Measurements from ENCODE around the gene DHX36.

The DHX36 gene, protein sequence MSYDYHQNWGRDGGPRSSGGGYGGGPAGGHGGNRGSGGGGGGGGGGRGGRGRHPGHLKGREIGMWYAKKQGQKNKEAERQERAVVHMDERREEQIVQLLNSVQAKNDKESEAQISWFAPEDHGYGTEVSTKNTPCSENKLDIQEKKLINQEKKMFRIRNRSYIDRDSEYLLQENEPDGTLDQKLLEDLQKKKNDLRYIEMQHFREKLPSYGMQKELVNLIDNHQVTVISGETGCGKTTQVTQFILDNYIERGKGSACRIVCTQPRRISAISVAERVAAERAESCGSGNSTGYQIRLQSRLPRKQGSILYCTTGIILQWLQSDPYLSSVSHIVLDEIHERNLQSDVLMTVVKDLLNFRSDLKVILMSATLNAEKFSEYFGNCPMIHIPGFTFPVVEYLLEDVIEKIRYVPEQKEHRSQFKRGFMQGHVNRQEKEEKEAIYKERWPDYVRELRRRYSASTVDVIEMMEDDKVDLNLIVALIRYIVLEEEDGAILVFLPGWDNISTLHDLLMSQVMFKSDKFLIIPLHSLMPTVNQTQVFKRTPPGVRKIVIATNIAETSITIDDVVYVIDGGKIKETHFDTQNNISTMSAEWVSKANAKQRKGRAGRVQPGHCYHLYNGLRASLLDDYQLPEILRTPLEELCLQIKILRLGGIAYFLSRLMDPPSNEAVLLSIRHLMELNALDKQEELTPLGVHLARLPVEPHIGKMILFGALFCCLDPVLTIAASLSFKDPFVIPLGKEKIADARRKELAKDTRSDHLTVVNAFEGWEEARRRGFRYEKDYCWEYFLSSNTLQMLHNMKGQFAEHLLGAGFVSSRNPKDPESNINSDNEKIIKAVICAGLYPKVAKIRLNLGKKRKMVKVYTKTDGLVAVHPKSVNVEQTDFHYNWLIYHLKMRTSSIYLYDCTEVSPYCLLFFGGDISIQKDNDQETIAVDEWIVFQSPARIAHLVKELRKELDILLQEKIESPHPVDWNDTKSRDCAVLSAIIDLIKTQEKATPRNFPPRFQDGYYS

DNA sequence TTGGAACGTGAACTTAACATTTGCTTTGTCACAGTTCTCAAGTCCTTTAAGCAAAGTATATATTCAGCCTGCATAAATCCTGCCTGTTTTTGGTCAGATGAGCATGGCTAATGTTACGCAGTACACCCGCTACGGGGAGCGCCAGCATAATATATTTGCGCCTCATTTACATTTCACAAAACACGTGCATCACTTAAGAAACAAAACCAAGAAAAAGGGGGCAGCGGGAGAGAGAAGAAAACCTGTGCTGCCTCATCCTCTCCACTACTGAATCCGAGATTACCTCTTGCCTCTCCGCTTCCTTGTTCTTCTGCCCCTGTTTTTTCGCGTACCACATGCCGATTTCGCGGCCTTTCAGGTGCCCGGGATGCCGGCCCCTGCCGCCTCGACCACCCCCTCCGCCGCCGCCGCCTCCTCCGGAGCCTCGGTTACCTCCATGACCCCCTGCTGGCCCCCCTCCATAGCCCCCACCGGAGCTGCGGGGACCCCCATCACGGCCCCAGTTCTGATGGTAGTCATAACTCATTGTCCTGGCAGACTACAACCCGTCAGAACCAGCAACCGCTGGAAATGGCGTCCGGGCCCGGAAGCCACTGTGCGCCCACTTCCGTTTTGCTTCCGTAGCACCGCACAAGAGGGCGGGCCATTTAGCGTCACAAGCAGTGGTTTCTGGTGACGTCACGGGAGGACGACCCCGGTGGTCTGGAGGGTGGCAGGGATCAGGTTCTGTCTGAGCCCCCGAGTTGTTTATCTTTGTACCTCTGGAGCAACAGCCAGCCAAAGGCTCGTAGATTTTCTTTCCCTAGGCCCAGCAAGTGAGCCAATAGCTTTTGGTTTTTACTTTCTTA is at the start of gene DHX36:
TSS of gene DHX36 (minus strand) at position 597 of the 848 bp plus-strand sequence. CDS start at position 526, 71 bp downstream.
- peak; percentile 83 for DNase-seq (ENCODE audit: low read depth)

DNA sequence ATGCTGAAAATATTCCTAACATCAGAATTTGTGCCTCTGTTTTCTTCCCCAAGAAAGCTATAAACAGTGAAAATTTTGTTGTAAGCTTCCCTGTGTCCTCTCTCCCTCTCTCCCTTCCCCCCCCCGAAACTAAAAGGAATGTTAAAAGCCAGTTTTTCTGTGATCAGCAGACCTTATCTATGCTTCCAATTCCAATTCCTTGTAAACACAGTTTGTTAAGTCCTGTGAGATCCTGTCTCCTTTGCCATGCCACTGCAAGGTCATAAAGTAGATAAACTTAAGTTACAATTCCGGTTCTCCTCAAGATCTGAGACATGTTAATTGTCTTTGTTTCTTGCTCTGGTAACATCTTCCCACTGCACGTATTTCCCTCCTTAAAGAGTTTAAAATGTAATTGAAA is 42.9 kb upstream of the DHX36 start:
- no peak for DNase-seq (ENCODE audit: low read depth)

DNA sequence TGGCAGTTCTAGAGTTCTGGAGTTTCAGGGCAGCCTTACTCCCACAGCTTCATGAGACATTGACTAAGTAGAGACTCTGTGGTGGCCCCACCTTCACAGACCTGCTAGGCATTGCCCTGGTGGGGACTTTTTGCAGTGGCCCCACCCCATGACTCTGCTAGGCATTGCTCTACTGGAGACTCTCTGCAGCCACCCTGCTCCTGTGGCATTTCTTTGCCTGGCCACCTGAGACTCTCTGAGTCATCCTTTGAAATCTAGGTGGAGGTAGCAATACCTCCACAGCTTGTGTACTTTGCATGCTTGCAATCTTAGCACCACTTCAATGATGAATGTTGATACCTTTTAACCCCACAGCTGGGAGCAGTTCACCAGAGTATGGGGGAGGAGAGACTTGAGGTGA is 40.6 kb upstream of the DHX36 start:
- DNase-seq (ENCODE audit: low read depth) = no peak

DNA sequence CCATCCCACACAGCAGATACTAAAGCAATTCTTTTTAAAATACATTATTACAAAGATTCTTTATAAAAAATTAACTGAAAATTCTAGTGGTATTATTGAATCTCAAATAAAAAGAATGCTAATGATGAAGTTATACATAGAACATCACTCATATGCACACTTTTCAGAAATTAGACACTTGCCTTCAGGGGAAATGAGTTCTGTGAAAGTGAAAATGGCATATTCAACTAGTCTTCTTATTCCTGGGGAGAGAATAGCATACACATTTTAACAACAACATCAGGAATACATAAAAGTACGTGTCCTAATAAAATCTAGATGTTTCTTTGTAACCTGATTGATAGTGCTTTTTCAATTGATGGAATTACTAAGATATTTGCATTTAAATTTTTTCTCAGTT is 36.8 kb upstream of the DHX36 start:
- DNase-seq (ENCODE audit: low read depth) = no peak

DNA sequence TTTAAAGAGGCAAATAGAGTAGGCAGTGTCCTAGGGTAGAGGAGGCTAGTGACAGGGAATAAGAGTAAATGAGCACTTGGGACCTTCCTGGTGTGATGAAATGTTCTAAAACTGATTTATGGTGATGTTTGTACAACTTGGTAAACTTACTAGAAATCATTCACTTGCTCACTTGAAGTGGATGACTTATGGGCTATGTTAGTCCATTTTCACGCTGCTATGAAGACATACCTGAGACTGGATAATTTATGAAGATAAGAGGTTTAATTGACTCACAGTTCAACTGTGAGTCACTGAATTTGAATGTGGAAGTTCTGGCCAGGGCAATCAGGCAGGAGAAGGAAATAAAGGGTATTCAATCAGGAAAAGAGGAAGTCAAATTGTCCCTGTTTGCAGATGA is 31.7 kb upstream of the DHX36 start:
- no peak for DNase-seq (ENCODE audit: low read depth)

DNA sequence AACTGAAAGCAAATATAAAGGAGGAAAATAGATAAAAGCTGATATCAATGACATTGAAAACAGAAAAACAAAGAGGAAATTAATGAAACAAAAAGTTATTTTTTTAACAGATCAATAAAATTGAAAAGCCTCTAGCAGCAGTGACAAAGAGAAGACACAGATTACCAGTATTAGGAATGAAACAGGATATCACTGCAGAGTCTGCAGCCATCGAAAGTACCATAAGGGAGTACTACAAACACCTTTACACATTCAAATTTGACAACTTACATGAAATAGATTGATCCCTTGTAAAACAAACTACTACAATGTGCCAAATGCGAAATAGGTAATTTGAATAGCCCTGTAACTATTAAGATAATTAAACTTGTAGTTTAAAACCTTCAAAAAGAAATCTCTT is 24.9 kb upstream of the DHX36 start:
- DNase-seq (ENCODE audit: low read depth) = no peak

DNA sequence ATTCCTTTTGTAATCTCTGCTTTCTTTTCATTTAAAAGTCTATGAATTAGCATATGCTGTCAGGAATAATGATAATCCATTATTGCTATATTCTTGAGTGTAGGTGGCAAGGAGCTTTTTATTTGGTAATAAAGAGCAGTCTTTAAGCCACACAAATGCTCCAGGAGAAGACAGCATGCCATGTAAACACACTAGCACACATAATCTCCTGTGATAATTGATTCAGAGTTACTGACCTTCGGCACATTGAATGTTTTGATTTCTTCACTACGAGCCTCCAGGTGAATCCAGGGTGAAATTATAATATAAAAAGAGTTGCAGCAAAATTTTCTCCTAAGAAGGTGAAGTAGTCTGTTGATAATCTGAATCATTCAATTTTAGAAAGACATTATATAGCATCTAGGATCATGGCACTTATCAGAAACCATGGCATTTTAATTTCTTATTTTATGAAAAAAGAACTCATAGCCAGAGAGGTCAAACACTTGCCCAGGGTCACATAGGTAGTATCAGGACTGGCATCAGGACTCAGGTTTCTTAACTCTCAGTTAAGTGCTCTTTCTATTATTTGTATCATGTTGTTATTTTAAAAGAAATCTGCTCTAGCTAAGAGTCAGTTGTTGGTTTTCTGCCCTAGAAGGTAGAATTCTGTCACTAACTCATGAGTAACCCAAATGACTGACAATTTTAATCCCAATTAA is 21.3 kb upstream of the DHX36 start:
- no peak for DNase-seq (ENCODE audit: low read depth)

DNA sequence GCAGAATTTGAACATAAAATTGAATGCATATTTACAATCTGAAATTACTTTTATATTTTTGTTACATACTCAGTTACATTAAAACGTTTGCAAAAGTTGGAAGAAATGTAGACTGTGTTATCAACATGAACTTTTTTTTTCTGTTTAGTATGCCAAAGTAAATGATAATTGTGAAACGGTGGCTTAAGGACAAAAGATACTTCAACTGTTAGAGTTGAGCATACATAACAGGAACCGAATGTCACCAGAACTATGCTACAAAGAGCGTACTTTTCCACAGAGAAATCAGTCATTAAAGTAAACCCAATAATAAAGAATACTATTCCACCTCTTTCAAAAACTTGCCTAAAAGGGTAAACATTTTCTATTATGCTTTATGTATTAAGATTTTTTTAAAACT is 14.3 kb upstream of the DHX36 start:
- no peak for DNase-seq (ENCODE audit: low read depth)

DNA sequence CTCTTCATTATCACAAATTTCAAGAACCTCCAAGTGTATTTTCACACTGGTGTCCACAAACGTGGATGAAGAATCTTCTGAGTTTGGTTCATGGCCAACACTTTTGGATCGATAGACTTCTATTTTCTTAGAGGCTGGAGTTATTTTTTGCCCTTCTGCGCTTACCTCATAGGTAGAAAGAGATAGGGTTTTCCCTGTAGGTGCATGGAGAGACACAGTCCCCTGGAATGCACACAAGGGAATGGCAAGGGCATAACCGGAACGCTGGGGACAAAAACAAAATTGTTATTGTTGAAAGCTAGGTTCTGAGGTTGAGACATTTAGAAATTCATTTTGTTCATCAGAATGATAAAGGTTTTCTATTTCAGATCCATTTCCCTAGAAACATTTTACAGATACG is 13.7 kb upstream of the DHX36 start:
- DNase-seq (ENCODE audit: low read depth) = no peak

DNA sequence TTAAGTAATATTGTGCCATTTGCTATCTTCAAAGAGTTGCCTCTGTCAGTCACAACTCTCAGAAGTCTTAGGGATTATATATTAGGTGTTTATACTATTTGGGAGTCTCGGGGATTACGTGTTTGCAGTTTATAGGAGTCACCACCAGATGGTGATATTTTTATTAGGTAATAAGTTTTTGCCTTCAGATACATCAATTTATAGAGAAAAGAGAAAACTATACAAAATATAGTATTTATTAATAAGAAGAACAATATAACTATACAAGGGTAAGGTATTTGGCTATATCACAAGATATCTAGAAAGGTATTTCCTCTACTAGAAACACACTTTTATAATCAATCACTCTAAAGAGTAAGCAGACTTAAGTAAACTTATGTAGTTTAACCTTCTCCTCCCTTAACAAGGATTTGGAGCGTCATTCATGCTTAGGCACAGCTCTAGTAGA is 10.7 kb upstream of the DHX36 start:
- no peak for DNase-seq (ENCODE audit: low read depth)

DNA sequence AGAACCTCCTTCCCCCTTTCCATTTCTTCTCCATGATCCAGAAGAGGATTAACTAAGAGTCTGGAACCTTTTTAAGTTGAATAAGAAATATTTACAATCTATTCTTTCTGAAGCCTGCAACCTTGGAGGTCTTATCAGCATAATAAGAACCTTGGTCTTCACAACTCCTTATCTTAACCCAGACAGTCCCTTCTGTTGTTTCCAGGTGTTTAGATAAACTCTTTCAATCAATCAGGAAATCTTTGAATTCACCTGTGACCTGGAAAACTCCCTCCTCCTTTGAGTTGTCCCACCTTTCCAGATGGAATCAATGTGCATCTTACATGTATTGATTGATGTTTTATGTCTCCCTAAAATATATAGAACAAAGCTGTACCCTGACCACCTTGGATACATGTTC is 3.6 kb upstream of the DHX36 start:
- DNase-seq (ENCODE audit: low read depth) = no peak

DNA sequence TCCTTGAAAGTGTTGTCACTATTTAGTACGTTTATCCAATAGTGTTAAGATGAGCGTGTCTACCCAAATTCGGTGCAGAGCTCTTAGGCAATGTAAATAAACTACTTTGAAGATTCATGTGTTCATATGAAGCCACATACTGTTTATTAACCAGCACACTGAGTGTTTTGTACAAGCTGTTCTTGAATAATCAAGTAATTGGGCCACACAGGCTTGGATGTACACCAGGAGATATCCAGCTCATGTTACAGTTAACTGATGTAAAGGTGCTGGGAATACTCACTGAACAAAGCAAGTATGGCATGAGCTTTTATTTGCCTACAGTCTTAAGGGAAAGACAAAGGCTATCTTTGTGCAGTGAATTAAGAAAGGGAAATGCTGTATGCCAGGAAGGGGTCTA is 632 bp upstream of the DHX36 start:
- no peak for DNase-seq (ENCODE audit: low read depth)

DNA sequence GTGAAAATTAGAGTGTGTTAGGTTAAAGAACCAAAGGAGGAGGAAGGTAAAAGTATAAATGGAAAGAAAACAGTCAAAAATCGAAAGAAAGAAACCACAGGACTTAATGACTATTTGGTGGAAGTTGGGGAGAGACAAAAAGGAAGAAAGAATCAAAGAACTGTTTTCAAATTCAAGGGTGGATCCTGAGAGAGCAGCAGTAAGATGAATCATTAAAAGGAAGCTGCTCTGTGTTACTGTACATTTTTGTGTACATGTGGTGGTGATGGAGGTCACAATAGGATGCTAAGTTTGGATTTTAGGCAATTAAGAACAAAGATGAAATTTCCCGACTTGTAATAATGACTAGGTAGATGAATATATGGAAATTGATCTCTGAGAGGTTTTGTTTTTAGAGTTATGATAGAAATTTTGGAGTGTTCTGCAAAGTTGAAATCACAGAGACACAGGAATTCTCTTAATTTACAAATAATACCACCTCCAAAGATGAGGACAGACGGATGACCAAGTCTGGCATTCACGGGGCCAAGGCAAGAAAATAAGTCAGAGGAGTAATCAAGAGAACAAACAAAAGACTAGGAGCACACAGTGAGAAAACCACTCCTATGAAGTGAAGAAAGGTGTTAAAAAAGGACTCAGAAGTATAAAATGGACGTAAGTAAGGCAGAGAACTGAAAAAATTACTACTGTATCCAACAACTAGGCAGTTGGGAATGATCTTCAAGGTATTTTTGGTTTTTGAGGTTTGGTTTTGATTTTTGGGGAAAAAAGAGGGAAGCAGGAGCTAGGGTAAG is 7.1 kb downstream of the DHX36 start:
- DNase-seq (ENCODE audit: low read depth) = no peak

DNA sequence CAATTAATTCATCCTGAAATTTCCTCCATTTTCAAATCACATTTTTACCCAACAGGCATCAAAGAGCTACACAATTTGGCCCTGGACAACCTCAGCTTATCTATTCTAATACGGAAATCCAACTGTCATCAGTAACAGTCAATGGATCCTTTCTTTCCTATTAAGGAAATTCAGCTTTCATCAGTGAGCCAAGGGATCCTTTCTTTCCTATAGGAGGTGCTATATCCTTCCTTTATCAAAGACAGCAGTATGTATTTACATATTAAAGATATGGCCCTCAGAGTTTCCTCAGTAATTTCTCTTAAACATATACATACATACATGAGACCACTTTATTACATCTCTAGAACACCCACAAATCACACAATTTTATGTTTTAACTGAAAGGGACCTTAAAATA is 10.1 kb downstream of the DHX36 start:
- no peak for DNase-seq (ENCODE audit: low read depth)

DNA sequence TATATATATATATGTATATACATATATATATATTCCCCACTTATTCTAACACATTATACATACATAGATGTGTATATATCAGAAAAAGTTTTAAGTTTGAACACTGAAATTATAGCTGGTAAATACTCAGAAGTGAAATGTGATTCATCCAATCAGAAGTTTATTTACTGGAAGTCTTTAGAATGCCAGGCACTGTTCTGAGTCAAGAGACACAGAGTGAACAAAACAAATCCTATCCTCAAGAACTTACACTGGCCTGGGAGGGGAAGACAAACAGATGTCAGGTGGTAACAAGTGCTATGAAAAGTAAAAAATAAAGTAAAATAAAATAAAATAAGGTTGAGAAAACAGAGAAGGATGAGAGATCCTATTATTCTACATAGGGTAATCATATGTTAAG is 13.4 kb downstream of the DHX36 start:
- DNase-seq (ENCODE audit: low read depth) = no peak

DNA sequence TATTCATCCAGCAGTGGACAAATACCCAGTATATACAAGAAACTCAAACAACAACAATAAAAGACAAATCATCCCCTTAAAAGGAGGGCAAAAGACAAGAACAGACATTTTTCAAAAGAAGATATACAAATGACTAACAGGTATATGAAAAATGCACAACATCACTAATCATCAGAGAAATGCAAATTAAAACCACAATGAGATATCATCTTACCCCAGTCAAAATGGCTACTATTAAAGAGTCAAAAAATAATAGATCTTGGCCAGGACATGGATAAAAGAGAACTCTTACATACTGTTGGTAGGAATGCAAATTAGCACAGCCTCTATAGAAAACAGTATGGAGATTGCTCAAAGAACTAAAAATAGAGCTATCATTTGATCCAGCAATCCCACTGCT is 16.9 kb downstream of the DHX36 start:
- no peak for DNase-seq (ENCODE audit: low read depth)

DNA sequence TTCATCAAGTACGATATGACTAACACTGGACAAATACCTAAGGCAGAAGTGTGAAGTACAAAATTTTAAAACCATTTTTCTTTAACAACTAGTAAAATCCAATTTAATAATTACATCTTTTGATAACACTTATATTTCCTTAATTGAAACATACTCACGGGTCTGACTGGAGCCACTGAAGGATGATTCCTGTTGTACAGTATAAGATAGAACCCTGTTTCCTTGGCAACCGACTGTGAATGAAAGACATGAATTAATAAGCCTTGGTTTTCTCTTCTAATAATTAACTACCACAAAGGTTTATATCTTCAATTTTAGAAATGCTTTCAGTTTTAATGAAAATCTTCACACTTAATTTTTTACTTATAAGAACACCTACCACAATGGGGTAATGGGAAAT is 19.4 kb downstream of the DHX36 start:
- no peak for DNase-seq (ENCODE audit: low read depth)

DNA sequence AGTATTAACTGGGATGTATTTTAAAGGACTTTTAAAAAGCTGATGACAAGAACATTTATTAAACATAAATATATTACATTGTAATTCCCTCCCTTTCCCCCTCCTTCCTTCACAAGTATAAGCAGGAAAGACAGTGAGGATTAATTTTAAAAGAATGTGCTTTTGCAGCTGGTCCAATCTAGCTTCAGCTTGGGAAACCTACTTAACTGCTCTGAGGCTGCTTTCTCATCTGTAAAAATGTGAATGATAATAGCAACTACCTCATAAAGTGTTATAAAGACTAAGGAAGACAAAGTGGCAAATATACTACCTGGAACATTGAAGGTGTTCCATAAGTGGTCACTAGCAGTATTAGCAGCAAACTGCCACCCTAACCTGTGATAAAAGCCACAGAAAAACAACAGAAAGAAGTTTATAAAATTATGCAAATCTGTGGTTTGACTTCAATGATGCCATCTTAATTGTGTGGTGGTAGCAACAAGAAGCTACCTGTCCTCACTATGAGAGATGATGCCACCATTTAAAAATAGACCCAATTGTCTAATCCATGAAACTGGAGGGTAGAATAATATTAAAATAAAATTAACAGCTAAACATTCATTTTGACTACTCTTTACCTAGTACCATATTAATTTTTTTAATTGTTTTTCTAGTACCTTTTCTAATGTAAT is 20.0 kb downstream of the DHX36 start:
- DNase-seq (ENCODE audit: low read depth) = no peak

DNA sequence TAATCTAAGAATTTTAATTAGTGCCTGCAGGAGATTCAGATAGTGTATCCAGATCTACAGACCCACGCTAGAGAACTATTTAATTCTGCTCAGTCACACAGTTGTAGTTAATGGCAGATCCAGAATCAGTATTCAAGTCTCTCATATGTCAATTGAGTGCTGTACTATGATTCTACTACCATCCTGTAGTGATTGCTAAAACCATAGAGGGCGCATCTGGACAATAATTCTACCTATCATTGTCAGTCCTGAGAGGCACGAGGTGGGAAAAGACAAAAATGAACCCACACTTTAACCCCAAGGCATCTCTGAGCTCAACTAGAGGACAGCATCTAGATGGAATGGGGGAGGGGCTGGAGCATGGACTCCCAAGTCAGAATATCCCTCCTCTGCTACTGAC is 22.7 kb downstream of the DHX36 start:
- no peak for DNase-seq (ENCODE audit: low read depth)

DNA sequence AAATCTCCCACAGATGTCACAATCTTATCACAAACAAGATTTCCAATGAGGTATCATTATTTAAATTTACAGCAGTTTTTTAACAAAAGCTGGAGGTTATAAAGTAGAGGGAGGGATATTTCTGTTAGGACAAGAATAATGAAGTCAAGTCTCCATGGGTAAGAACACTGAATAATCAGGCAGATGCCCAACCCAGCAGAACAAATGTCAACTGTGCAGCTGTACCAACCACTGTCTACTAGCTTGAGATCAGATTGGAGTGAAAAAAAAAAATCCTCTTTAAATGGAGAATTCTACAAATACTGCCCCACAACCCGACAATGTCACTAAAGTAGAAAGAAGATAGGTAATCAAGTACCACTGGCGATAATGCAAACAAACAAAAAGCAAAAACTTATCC is 30.3 kb downstream of the DHX36 start:
- DNase-seq (ENCODE audit: low read depth) = no peak
